ENCODE measurements around the gene DOCK3.
"Not testable (repeated sequence)": the region's sequence is repeated elsewhere in the genome, so short reads cannot be mapped to it uniquely, and the experiment has no call there.

Gene DOCK3

DNA sequence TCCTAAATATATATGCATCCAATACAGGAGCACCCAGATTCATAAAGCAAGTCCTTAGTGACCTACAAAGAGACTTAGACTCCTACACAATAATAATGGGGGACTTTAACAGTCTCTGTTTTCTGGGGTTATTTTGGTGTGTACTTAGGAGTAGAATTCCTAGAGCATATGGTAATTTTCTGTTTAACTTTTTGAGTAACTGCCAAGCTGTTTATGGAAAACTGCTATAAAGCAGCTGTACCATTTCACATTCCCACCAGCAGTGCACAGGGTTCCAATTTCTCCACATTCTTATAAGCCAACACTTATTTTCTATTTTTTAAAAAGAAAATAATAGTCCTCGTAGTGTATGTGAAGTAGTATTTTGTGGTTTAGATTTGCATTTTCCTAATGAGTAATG is 68.9 kb downstream of the DOCK3 start:
- no peak for TF ChIP-seq CTCF (IDR thresholded peaks at IDR 0.05; ENCODE audit: low read depth, low read length)
- no peak overlapping the region for H3K4me3 ChIP-seq (ENCODE audit: low read depth, low read length)

DNA sequence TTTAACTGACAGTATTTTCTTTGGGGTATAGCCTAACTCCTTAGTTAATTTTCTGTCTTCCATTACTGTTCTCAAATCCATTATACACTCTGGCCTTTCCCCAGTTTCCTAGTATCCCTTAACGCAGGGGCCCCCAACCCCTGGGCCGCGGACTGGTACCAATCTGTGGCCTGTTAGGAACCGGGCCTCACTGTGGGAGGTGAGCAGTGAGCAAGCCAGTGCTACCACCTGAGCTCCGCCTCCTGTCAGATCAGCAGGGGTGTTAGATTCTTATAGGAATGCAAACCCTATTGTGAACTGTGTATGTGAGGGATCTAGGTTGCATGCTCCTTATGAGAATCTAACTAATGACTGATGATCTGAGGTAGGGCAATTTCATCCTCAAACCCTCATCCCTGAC is 75.1 kb downstream of the DOCK3 start:
- TF ChIP-seq CTCF (IDR thresholded peaks at IDR 0.05; ENCODE audit: low read depth, low read length): no peak
- H3K4me3 ChIP-seq (ENCODE audit: low read depth, low read length): no peak overlapping the region

GRCh38 chr3:50759015-50759414 is 84.3 kb downstream of the DOCK3 start:
- no peak overlapping the region for H3K4me3 ChIP-seq (ENCODE audit: low read depth, low read length)
- TF ChIP-seq CTCF (IDR thresholded peaks at IDR 0.05; ENCODE audit: low read depth, low read length): no peak

DNA sequence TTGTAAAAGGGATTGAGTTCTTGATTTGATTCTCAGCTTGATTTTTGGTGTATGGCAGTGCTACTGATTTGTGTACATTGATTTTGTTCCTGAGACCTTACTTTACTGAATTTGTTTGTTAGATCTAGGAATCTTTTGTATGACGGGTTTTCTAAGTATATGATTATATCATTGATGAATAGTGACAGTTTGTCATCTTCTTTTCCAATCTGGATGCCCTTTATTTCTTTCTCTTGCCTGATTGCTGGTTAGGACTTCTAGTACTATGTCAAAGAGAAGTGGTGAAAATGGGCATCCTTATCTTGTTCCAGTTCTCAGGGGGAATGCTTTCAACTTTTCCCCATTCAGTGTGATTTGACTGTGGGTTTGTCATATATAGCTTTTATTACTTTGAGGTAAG is 103.0 kb downstream of the DOCK3 start:
- TF ChIP-seq CTCF (IDR thresholded peaks at IDR 0.05; ENCODE audit: low read depth, low read length): no peak
- no peak overlapping the region for H3K4me3 ChIP-seq (ENCODE audit: low read depth, low read length)

GRCh38 chr3:50781766-50782165 is 107.0 kb downstream of the DOCK3 start:
- not testable (repeated sequence) for H3K4me3 ChIP-seq (ENCODE audit: low read depth, low read length)

GRCh38 chr3:50786631-50787030 is 111.9 kb downstream of the DOCK3 start:
- no peak overlapping the region for H3K4me3 ChIP-seq (ENCODE audit: low read depth, low read length)
- no peak for TF ChIP-seq CTCF (IDR thresholded peaks at IDR 0.05; ENCODE audit: low read depth, low read length)

DNA sequence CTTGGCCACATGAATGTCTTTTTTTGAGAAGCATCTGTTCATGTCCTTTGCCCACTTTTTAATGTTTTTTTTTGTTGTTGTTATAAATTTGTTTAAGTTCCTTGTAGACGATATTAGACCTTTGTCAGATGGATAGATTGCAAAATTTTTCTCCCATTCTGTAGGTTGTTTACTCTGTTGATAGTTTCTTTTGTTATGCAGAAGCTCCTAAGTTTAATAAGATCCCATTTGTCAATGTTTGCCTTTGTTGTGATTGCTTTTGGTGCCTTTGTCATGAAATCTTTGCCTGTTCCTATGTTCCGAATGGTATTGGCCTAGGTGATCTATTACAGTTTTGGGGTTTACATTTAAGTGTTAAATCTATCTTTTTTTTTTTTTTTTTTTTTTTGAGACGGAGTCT is 116.2 kb downstream of the DOCK3 start:
- H3K4me3 ChIP-seq (ENCODE audit: low read depth, low read length): not testable (repeated sequence)

DNA sequence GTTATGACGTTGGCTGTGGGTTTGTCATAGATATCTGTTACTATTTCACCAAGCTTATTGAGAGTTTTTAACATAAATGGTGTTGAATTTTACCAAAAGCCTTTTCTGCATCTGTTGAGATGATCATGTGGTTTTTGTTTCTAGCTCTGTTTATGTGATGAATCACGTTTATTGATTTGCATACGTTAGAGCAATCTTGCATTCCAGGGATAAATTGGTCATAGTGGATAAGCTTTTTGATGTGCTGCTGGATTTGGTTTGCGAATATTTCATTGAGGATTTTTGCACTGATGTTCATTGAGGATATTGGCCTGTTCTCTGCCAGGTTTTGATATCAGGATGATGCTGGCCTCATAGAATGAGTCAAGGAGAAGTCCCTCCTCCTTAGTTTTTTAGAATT is 117.8 kb downstream of the DOCK3 start:
- no peak for TF ChIP-seq CTCF (IDR thresholded peaks at IDR 0.05; ENCODE audit: low read depth, low read length)
- no peak overlapping the region for H3K4me3 ChIP-seq (ENCODE audit: low read depth, low read length)

- H3K4me3 ChIP-seq (ENCODE audit: low read depth, low read length): not testable (repeated sequence)
Observed at GRCh38 chr3:50803805-50804204, 129.1 kb downstream of the DOCK3 start.

- not testable (repeated sequence) for H3K4me3 ChIP-seq (ENCODE audit: low read depth, low read length)
Observed at GRCh38 chr3:50804376-50804775, 129.6 kb downstream of the DOCK3 start.
